GM18508 (cell line): ENCODE data around the gene ZNF518B.

Experiments
- ATAC-seq: cut with Tn5 transposase; IDR thresholded peaks from one replicate; pipeline ENCODE4 v1.9.1; 2021; ENCODE audit warnings: moderate number of reproducible peaks; ENCODE audit not compliant: insufficient read depth, unreplicated experiment

ZNF518B gene

GRCh38 chr4:10457255-10457801 lies at the start of gene ZNF518B:
Gene ZNF518B (minus strand): TSS chr4:10457426. CDS start chr4:10446328, 11,098 bp downstream.
- ATAC-seq: peak; percentile 41

GRCh38 chr4:10506077-10506476 lies 48.9 kb upstream of the ZNF518B start:
- no peak for ATAC-seq

GRCh38 chr4:10504570-10505179 lies 47.4 kb upstream of the ZNF518B start:
- no peak for ATAC-seq

- no peak for ATAC-seq
Observed at GRCh38 chr4:10502717-10503116, 45.5 kb upstream of the ZNF518B start.

- no peak for ATAC-seq
Observed at GRCh38 chr4:10500776-10501175, 43.5 kb upstream of the ZNF518B start.

- no peak for ATAC-seq
Observed at GRCh38 chr4:10496200-10496599, 39.0 kb upstream of the ZNF518B start.

- ATAC-seq: no peak
Observed at GRCh38 chr4:10495651-10496050, 38.4 kb upstream of the ZNF518B start.

- no peak for ATAC-seq
Observed at GRCh38 chr4:10492464-10492863, 35.2 kb upstream of the ZNF518B start.

GRCh38 chr4:10491401-10491800 lies 34.2 kb upstream of the ZNF518B start:
- no peak for ATAC-seq

GRCh38 chr4:10490996-10491395 lies 33.8 kb upstream of the ZNF518B start:
- ATAC-seq: no peak

- no peak for ATAC-seq
Observed at GRCh38 chr4:10482913-10483312, 25.7 kb upstream of the ZNF518B start.

GRCh38 chr4:10480616-10481015 lies 23.4 kb upstream of the ZNF518B start:
- ATAC-seq: no peak

GRCh38 chr4:10478621-10479020 lies 21.4 kb upstream of the ZNF518B start:
- ATAC-seq: no peak

GRCh38 chr4:10470505-10470904 lies 13.3 kb upstream of the ZNF518B start:
- no peak for ATAC-seq

GRCh38 chr4:10466161-10466560 lies 8.9 kb upstream of the ZNF518B start:
- no peak for ATAC-seq

GRCh38 chr4:10462876-10463275 lies 5.7 kb upstream of the ZNF518B start:
- ATAC-seq: no peak

- no peak for ATAC-seq
Observed at GRCh38 chr4:10461850-10462400, 4.7 kb upstream of the ZNF518B start.

- ATAC-seq: peak; percentile 69
Observed at GRCh38 chr4:10461091-10461849, 4.0 kb upstream of the ZNF518B start.

GRCh38 chr4:10460313-10461047 lies 3.3 kb upstream of the ZNF518B start:
- no peak for ATAC-seq

- ATAC-seq: no peak
Observed at GRCh38 chr4:10459305-10459704, 2.1 kb upstream of the ZNF518B start.

- no peak for ATAC-seq
Observed at GRCh38 chr4:10458177-10458576, 951 bp upstream of the ZNF518B start.
